WTC11 (cell line): ENCODE results near the gene PRSS56. TPM values are rescaled to one million over a fixed set of nuclear protein-coding genes. Genes with fewer than 3 reads are reported as not detected.

Experiments used
- ATAC-seq: fragments of 200-7000 bp; cut with Tn5 transposase; 2 replicates; pipeline ENCODE4 v1.10.0; 2021; ENCODE audit warnings: mild to moderate bottlenecking, moderate library complexity
- CTCF ChIA-PET: fragments of 300-600 bp; sonication (Branson Sonifier 250); formaldehyde crosslinking; loops from one replicate; lab custom pipeline; 2021; ENCODE audit warnings: antibody characterized with exemption; lab: Charles Lee
- POLR2A ChIA-PET: fragments of 350-600 bp; sonication (Branson Sonifier 250); formaldehyde crosslinking; loops from one replicate; lab custom pipeline; 2021; ENCODE audit warnings: antibody characterized with exemption; lab: Charles Lee
- DNase-seq: peaks from one replicate; pipeline ENCODE4 v3.0.0; 2021; ENCODE audit warnings: low spot score
- H3K27ac Mint-ChIP-seq: 2 replicates; pipeline ENCODE4 v1.8.0; 2021; ENCODE audit warnings: mixed read lengths
- H3K27me3 Mint-ChIP-seq: 2 replicates; pipeline ENCODE4 v1.8.0; 2021; ENCODE audit warnings: low read depth, mild to moderate bottlenecking, moderate library complexity, mixed read lengths
- H3K36me3 Mint-ChIP-seq: 2 replicates; pipeline ENCODE4 v1.8.0; 2021; ENCODE audit warnings: mixed read lengths
- H3K4me1 Mint-ChIP-seq: 2 replicates; pipeline ENCODE4 v1.8.0; 2022; ENCODE audit warnings: mixed read lengths
- H3K4me3 Mint-ChIP-seq: 2 replicates; pipeline ENCODE4 v1.8.0; 2021; ENCODE audit warnings: mild to moderate bottlenecking, moderate library complexity, mixed read lengths
- H3K9me3 Mint-ChIP-seq: 2 replicates; pipeline ENCODE4 v1.8.0; 2021; ENCODE audit warnings: mixed read lengths
- NFYB ChIP-seq: sonication (generic); formaldehyde crosslinking; conservative IDR thresholded peaks from 2 replicates; pipeline ENCODE4 v1.8.0; 2022; ENCODE audit warnings: low read depth, missing genetic modification reagents
- TP53 ChIP-seq: sonication (generic); formaldehyde crosslinking; IDR thresholded peaks from 2 replicates; pipeline ENCODE4 v1.8.1; 2023; ENCODE audit warnings: mild to moderate bottlenecking, missing genetic modification reagents
- ZBTB21 ChIP-seq: sonication (generic); formaldehyde crosslinking; IDR thresholded peaks from 2 replicates; pipeline ENCODE4 v1.8.1; 2023; ENCODE audit warnings: mild to moderate bottlenecking, missing genetic modification reagents, borderline replicate concordance
- ZNF396 ChIP-seq: fragments of 250-450 bp; sonication (Bioruptor Pico); IDR thresholded peaks from 2 replicates; pipeline ENCODE4 v1.8.0; 2021; ENCODE audit warnings: mild to moderate bottlenecking, moderate library complexity, borderline replicate concordance
- total RNA-seq: library from RNA; stranded (reverse); gene quantifications from 3 replicates; pipeline ENCODE4 v1.2.3, GENCODE V29; 2021
- TF ChIP-seq, protein P1 (sequence below): sonication (generic); formaldehyde crosslinking; IDR thresholded peaks from 2 replicates; pipeline ENCODE4 v1.8.0; 2022; ENCODE audit warnings: mild to moderate bottlenecking, missing genetic modification reagents
- TF ChIP-seq, protein P2 (sequence below): sonication (generic); formaldehyde crosslinking; IDR thresholded peaks from 2 replicates; pipeline ENCODE4 v1.8.0; 2023; ENCODE audit warnings: missing genetic modification reagents, mild to moderate bottlenecking, borderline replicate concordance
- TF ChIP-seq, protein P3 (sequence below): sonication (generic); formaldehyde crosslinking; IDR thresholded peaks from 2 replicates; pipeline ENCODE4 v1.8.1; 2023; ENCODE audit warnings: mild to moderate bottlenecking, missing genetic modification reagents, borderline replicate concordance
- TF ChIP-seq, protein P4 (sequence below): sonication (generic); formaldehyde crosslinking; IDR thresholded peaks from 2 replicates; pipeline ENCODE4 v1.8.1; 2023; ENCODE audit warnings: mild to moderate bottlenecking, missing genetic modification reagents
- TF ChIP-seq, protein P5 (sequence below): fragments of 250-450 bp; sonication (Bioruptor Pico); conservative IDR thresholded peaks from 2 replicates; pipeline ENCODE4 v1.9.0; 2021; ENCODE audit warnings: mild to moderate bottlenecking
- TF ChIP-seq, protein P6 (sequence below): sonication (generic); formaldehyde crosslinking; IDR thresholded peaks from 2 replicates; pipeline ENCODE4 v1.8.1; 2023; ENCODE audit warnings: mild to moderate bottlenecking, missing genetic modification reagents, moderate library complexity

PRSS56 gene
- total RNA-seq, 1 experiment from 2014 or later, result not detected

DNA sequence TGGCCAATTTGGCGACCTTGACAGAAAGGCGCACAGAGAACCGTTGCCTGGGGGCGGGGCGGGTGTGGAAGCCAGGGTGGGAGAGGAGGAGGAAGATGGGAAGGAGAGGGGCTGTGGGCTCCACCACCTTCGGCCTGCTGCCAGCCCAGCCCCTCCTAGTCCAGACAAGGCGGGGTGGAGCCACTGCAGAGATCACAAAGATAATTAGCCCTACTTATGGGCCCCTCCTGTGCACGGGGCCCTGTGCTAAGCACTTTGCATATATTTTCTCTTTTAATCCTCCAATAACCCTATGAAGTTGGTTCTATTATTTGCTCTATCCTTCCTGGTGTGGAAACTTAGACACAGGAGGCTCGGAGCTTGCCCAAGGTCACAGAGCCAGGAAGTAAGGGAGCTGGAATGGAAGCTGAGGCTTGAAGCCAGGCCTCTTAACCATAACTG lies 18.8 kb upstream of the PRSS56 start:
- Mint-ChIP-seq H3K9me3 (no peaks in the 10 kb centered on the region), H3K4me1 (peaks cover 22% of the 10 kb centered on the region), H3K36me3 (no peaks in the 10 kb centered on the region), H3K27me3 (peaks cover 45% of the 10 kb centered on the region), H3K4me3 (no peak overlapping the region), H3K27ac (no peak overlapping the region)
- CTCF ChIA-PET, result interaction anchor here (0.6 to 3.2 kb wide), 9 partner anchors 14 to 787 kb away, joined by 3 to 33 read pairs (median 3); no protein-coding TSS in a partner anchor
- POLR2A ChIA-PET, result interaction anchor here (1.2 kb wide), 1 partner anchor 22 kb away, joined by 4 read pairs; no protein-coding TSS in a partner anchor
- ATAC-seq, result no peak
- no peak for TF ChIP-seq ZNF396 (CRISPR knock-in tag)
- TF ChIP-seq NFYB (CRISPR knock-in tag), result no peak
- TF ChIP-seq, protein P1, sequence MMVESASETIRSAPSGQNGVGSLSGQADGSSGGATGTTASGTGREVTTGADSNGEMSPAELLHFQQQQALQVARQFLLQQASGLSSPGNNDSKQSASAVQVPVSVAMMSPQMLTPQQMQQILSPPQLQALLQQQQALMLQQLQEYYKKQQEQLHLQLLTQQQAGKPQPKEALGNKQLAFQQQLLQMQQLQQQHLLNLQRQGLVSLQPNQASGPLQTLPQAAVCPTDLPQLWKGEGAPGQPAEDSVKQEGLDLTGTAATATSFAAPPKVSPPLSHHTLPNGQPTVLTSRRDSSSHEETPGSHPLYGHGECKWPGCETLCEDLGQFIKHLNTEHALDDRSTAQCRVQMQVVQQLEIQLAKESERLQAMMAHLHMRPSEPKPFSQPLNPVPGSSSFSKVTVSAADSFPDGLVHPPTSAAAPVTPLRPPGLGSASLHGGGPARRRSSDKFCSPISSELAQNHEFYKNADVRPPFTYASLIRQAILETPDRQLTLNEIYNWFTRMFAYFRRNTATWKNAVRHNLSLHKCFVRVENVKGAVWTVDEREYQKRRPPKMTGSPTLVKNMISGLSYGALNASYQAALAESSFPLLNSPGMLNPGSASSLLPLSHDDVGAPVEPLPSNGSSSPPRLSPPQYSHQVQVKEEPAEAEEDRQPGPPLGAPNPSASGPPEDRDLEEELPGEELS (CRISPR knock-in tag), result no peak
- TF ChIP-seq, protein P2, sequence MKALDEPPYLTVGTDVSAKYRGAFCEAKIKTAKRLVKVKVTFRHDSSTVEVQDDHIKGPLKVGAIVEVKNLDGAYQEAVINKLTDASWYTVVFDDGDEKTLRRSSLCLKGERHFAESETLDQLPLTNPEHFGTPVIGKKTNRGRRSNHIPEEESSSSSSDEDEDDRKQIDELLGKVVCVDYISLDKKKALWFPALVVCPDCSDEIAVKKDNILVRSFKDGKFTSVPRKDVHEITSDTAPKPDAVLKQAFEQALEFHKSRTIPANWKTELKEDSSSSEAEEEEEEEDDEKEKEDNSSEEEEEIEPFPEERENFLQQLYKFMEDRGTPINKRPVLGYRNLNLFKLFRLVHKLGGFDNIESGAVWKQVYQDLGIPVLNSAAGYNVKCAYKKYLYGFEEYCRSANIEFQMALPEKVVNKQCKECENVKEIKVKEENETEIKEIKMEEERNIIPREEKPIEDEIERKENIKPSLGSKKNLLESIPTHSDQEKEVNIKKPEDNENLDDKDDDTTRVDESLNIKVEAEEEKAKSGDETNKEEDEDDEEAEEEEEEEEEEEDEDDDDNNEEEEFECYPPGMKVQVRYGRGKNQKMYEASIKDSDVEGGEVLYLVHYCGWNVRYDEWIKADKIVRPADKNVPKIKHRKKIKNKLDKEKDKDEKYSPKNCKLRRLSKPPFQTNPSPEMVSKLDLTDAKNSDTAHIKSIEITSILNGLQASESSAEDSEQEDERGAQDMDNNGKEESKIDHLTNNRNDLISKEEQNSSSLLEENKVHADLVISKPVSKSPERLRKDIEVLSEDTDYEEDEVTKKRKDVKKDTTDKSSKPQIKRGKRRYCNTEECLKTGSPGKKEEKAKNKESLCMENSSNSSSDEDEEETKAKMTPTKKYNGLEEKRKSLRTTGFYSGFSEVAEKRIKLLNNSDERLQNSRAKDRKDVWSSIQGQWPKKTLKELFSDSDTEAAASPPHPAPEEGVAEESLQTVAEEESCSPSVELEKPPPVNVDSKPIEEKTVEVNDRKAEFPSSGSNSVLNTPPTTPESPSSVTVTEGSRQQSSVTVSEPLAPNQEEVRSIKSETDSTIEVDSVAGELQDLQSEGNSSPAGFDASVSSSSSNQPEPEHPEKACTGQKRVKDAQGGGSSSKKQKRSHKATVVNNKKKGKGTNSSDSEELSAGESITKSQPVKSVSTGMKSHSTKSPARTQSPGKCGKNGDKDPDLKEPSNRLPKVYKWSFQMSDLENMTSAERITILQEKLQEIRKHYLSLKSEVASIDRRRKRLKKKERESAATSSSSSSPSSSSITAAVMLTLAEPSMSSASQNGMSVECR, result no peak
- TF ChIP-seq, protein P3, sequence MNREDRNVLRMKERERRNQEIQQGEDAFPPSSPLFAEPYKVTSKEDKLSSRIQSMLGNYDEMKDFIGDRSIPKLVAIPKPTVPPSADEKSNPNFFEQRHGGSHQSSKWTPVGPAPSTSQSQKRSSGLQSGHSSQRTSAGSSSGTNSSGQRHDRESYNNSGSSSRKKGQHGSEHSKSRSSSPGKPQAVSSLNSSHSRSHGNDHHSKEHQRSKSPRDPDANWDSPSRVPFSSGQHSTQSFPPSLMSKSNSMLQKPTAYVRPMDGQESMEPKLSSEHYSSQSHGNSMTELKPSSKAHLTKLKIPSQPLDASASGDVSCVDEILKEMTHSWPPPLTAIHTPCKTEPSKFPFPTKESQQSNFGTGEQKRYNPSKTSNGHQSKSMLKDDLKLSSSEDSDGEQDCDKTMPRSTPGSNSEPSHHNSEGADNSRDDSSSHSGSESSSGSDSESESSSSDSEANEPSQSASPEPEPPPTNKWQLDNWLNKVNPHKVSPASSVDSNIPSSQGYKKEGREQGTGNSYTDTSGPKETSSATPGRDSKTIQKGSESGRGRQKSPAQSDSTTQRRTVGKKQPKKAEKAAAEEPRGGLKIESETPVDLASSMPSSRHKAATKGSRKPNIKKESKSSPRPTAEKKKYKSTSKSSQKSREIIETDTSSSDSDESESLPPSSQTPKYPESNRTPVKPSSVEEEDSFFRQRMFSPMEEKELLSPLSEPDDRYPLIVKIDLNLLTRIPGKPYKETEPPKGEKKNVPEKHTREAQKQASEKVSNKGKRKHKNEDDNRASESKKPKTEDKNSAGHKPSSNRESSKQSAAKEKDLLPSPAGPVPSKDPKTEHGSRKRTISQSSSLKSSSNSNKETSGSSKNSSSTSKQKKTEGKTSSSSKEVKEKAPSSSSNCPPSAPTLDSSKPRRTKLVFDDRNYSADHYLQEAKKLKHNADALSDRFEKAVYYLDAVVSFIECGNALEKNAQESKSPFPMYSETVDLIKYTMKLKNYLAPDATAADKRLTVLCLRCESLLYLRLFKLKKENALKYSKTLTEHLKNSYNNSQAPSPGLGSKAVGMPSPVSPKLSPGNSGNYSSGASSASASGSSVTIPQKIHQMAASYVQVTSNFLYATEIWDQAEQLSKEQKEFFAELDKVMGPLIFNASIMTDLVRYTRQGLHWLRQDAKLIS (CRISPR knock-in tag), result no peak
- TF ChIP-seq, protein P4, sequence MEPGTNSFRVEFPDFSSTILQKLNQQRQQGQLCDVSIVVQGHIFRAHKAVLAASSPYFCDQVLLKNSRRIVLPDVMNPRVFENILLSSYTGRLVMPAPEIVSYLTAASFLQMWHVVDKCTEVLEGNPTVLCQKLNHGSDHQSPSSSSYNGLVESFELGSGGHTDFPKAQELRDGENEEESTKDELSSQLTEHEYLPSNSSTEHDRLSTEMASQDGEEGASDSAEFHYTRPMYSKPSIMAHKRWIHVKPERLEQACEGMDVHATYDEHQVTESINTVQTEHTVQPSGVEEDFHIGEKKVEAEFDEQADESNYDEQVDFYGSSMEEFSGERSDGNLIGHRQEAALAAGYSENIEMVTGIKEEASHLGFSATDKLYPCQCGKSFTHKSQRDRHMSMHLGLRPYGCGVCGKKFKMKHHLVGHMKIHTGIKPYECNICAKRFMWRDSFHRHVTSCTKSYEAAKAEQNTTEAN (CRISPR knock-in tag), result no peak
- no peak for TF ChIP-seq ZBTB21 (CRISPR knock-in tag)
- TF ChIP-seq, protein P5, sequence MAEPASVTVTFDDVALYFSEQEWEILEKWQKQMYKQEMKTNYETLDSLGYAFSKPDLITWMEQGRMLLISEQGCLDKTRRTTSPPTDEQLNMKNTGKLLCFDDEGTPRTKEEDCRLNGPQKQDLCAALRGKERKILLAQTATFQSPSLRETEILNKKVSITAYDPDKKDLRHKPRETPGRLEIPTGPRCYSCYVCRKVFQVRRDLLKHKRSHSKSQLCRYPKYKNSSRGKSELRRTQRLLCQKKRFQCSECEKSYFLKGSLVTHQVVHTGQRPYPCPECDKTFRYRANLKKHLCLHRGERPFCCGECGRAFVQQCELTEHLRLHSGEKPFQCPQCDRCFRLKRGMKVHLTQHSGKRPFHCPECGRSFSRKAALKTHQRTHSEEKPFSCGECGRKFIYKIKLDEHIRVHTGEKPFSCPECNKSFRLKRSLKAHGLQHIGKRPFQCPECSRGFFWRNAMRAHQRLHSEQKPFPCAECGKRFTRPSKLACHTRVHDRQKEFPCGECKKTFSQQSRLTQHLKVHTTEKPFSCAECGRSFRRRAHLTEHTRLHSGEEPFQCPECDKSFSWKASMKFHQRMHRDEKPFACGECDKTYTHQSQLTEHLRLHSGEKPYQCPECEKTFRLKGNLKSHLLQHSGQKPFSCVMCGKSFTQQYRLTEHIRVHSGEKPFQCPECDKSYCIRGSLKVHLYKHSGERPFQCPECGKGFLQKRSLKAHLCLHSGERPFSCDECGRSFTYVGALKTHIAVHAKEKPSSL (CRISPR knock-in tag), result no peak
- TF ChIP-seq, protein P6, sequence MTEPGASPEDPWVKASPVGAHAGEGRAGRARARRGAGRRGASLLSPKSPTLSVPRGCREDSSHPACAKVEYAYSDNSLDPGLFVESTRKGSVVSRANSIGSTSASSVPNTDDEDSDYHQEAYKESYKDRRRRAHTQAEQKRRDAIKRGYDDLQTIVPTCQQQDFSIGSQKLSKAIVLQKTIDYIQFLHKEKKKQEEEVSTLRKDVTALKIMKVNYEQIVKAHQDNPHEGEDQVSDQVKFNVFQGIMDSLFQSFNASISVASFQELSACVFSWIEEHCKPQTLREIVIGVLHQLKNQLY (CRISPR knock-in tag), result no peak
- TF ChIP-seq TP53 (CRISPR knock-in tag), result no peak
- DNase-seq, result no peak
